ENCODE data around the gene TNNT1. TPM values are rescaled to one million over a fixed set of nuclear protein-coding genes. Genes with fewer than 3 reads are reported as not detected.

Gene TNNT1
- polyA plus RNA-seq, 1 experiment = 3.3 TPM

- Histone ChIP-seq H3K27ac (ENCODE audit: low read depth, low read length) (no peak overlapping the region), H3K4me3 (ENCODE audit: low read depth, low read length) (no peak overlapping the region), H3K27me3 (ENCODE audit: control insufficient read depth, insufficient read depth, low read length) (no peaks in the 10 kb centered on the region), H3K9me3 (ENCODE audit: control insufficient read depth, insufficient read depth, low read length) (peaks cover 11% of the 10 kb centered on the region)
- no peak for DNase-seq (ENCODE audit: low read depth, low spot score)
- ChIA-PET POLR2A (no interaction called here), CTCF (interaction anchor here (4.4 kb wide), 1 partner anchor 16 kb away, joined by 19 read pairs; no protein-coding TSS in a partner anchor)
- TF ChIP-seq, protein P1, sequence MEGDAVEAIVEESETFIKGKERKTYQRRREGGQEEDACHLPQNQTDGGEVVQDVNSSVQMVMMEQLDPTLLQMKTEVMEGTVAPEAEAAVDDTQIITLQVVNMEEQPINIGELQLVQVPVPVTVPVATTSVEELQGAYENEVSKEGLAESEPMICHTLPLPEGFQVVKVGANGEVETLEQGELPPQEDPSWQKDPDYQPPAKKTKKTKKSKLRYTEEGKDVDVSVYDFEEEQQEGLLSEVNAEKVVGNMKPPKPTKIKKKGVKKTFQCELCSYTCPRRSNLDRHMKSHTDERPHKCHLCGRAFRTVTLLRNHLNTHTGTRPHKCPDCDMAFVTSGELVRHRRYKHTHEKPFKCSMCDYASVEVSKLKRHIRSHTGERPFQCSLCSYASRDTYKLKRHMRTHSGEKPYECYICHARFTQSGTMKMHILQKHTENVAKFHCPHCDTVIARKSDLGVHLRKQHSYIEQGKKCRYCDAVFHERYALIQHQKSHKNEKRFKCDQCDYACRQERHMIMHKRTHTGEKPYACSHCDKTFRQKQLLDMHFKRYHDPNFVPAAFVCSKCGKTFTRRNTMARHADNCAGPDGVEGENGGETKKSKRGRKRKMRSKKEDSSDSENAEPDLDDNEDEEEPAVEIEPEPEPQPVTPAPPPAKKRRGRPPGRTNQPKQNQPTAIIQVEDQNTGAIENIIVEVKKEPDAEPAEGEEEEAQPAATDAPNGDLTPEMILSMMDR (IDR thresholded peaks at IDR 0.05; ENCODE audit: low read depth, low read length) = no peak
These were observed 43.8 kb downstream of the TNNT1 start for GRCh38 chr19:55105237-55105636.

GRCh38 chr19:55103190-55103589 is 45.8 kb downstream of the TNNT1 start:
- H3K27me3 ChIP-seq (ENCODE audit: control insufficient read depth, insufficient read depth, low read length) = no peaks in the 10 kb centered on the region
- no peak overlapping the region for H3K27ac ChIP-seq (ENCODE audit: low read depth, low read length)
- peaks cover 11% of the 10 kb centered on the region for H3K9me3 ChIP-seq (ENCODE audit: control insufficient read depth, insufficient read depth, low read length)
- POLR2A ChIA-PET = no interaction called here
- DNase-seq (ENCODE audit: low read depth, low spot score) = no peak
- no peak overlapping the region for H3K4me3 ChIP-seq (ENCODE audit: low read depth, low read length)
- TF ChIP-seq, protein P1 (IDR thresholded peaks at IDR 0.05; ENCODE audit: low read depth, low read length) = no peak
- CTCF ChIA-PET = interaction anchor here (4.4 kb wide), 1 partner anchor 14 kb away, joined by 19 read pairs; no protein-coding TSS in a partner anchor

DNA sequence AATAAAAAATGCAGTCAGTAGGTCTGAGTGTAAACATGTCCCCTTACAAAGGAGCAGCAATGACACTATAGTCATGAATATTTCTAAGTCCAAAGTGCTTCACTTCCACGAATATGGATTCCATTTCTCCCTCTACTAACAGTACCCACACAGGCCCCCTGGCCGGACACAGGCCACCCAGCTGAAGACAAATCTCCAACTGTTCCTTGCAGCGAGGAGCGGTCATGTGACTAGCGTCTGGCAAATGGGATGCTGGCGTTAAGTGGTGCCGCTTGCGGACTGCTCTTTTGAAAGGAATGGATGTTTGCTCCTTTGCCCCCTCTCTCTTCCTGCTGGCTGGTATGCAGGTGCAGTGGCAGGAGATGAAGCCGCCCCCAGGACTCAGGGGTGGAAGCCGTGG is 47.7 kb downstream of the TNNT1 start:
- DNase-seq (ENCODE audit: low read depth, low spot score) = no peak
- ChIA-PET POLR2A (no interaction called here), CTCF (no interaction called here)
- no peak overlapping the region for H3K4me3 ChIP-seq (ENCODE audit: low read depth, low read length)
- peaks cover 11% of the 10 kb centered on the region for H3K9me3 ChIP-seq (ENCODE audit: control insufficient read depth, insufficient read depth, low read length)
- TF ChIP-seq, protein P1 (IDR thresholded peaks at IDR 0.05; ENCODE audit: low read depth, low read length) = no peak
- H3K27ac ChIP-seq (ENCODE audit: low read depth, low read length) = no peak overlapping the region
- no peaks in the 10 kb centered on the region for H3K27me3 ChIP-seq (ENCODE audit: control insufficient read depth, insufficient read depth, low read length)

- TF ChIP-seq, protein P1 (IDR thresholded peaks at IDR 0.05; ENCODE audit: low read depth, low read length) = no peak; the same call in 1 of the 2 replicates
- CTCF ChIA-PET = interaction anchor here (1.0 kb wide), 1 partner anchor 12 kb away, joined by 7 read pairs; no protein-coding TSS in a partner anchor
- Histone ChIP-seq H3K27me3 (ENCODE audit: control insufficient read depth, insufficient read depth, low read length) (no peaks in the 10 kb centered on the region), H3K27ac (ENCODE audit: low read depth, low read length) (no peak overlapping the region), H3K4me3 (ENCODE audit: low read depth, low read length) (no peak overlapping the region), H3K9me3 (ENCODE audit: control insufficient read depth, insufficient read depth, low read length) (peaks cover 11% of the 10 kb centered on the region)
- no peak for DNase-seq (ENCODE audit: low read depth, low spot score)
- POLR2A ChIA-PET = no interaction called here
These were observed 49.2 kb downstream of the TNNT1 start for GRCh38 chr19:55099557-55100506.

Measured in AG04450 (cell line).